Activated CD4-positive, alpha-beta T cell treated with anti-CD3 and anti-CD28 coated beads, Interleukin-2, amount 10 ng/mL, durations not matched to agents 7 days and 5 days (primary cell): ENCODE data around the gene IRX4. TPM values are rescaled to one million over a fixed set of nuclear protein-coding genes. Genes with fewer than 3 reads are reported as not detected.

Experiments
- CTCF ChIA-PET: fragments of 350-600 bp; sonication (Branson Sonifier 250); formaldehyde crosslinking; loops from one replicate; lab custom pipeline; 2021; ENCODE audit warnings: antibody characterized with exemption; lab: Charles Lee
- POLR2A ChIA-PET: fragments of 350-600 bp; sonication (Branson Sonifier 250); formaldehyde crosslinking; loops from one replicate; lab custom pipeline; 2021; ENCODE audit warnings: antibody characterized with exemption; lab: Charles Lee
- DNase-seq: peaks from one replicate; pipeline ENCODE4 v3.0.0-alpha.2; 2020
- H3K27ac Mint-ChIP-seq: one replicate; pipeline ENCODE4 v1.8.0; 2021; ENCODE audit warnings: mild to moderate bottlenecking, moderate library complexity, mixed read lengths
- H3K27me3 Mint-ChIP-seq: one replicate; pipeline ENCODE4 v1.8.0; 2021; ENCODE audit warnings: mixed read lengths
- H3K36me3 Mint-ChIP-seq: one replicate; pipeline ENCODE4 v1.8.0; 2021; ENCODE audit warnings: low read depth, mixed read lengths
- H3K4me1 Mint-ChIP-seq: one replicate; pipeline ENCODE4 v1.8.0; 2021; ENCODE audit warnings: mixed read lengths
- H3K4me3 Mint-ChIP-seq: one replicate; pipeline ENCODE4 v1.8.0; 2021; ENCODE audit warnings: mild to moderate bottlenecking, moderate library complexity, mixed read lengths
- H3K9me3 Mint-ChIP-seq: one replicate; pipeline ENCODE4 v1.8.0; 2021; ENCODE audit warnings: mixed read lengths
- total RNA-seq, 2 experiments: library from RNA; stranded (reverse); gene quantifications; one replicate each; pipeline ENCODE4 v1.2.3, GENCODE V29; 2021

The IRX4 gene
- total RNA-seq, 2 experiments from 2014 or later = not detected

GRCh38 chr5:1883925-1884677 is 1.4 kb upstream of the IRX4 start:
- no peak for DNase-seq
- Mint-ChIP-seq H3K27me3 (peaks cover 54% of the 10 kb centered on the region), H3K36me3 (no peaks in the 10 kb centered on the region), H3K27ac (peak overlapping the region; percentile 13), H3K4me3 (no peak overlapping the region), H3K4me1 (peaks cover 4% of the 10 kb centered on the region), H3K9me3 (no peaks in the 10 kb centered on the region)
- ChIA-PET CTCF (interaction anchor here (0.6 kb wide), 1 partner anchor 15 kb away, joined by 3 read pairs; no protein-coding TSS in a partner anchor), POLR2A (no interaction called here)

- POLR2A ChIA-PET = no interaction called here
- H3K9me3 Mint-ChIP-seq = no peaks in the 10 kb centered on the region
- H3K4me3 Mint-ChIP-seq = no peak overlapping the region
Observed at GRCh38 chr5:1883120-1883924, 597 bp upstream of the IRX4 start.

GRCh38 chr5:1881731-1882336 is 891 bp downstream of the IRX4 start:
- ChIA-PET CTCF (no interaction called here), POLR2A (no interaction called here)
- H3K9me3 Mint-ChIP-seq = no peaks in the 10 kb centered on the region
- no peak for DNase-seq
- peaks cover 58% of the 10 kb centered on the region for H3K27me3 Mint-ChIP-seq
- no peak overlapping the region for H3K4me3 Mint-ChIP-seq
- H3K36me3 Mint-ChIP-seq = no peaks in the 10 kb centered on the region
- no peak overlapping the region for H3K27ac Mint-ChIP-seq
- H3K4me1 Mint-ChIP-seq = peaks cover 4% of the 10 kb centered on the region

More at GRCh38 chr5:1883120-1883924, 597 bp upstream of the IRX4 start:
- no peak overlapping the region for H3K27ac Mint-ChIP-seq
- no peak for DNase-seq
- H3K4me1 Mint-ChIP-seq = peaks cover 4% of the 10 kb centered on the region
- H3K27me3 Mint-ChIP-seq = peaks cover 50% of the 10 kb centered on the region
- H3K36me3 Mint-ChIP-seq = no peaks in the 10 kb centered on the region
- CTCF ChIA-PET = interaction anchor here (0.6 kb wide), 1 partner anchor 16 kb away, joined by 3 read pairs; no protein-coding TSS in a partner anchor

GRCh38 chr5:1881098-1881572 is 1.6 kb downstream of the IRX4 start:
- Mint-ChIP-seq H3K36me3 (no peaks in the 10 kb centered on the region), H3K27me3 (peaks cover 60% of the 10 kb centered on the region), H3K27ac (no peak overlapping the region), H3K4me3 (no peak overlapping the region), H3K4me1 (peaks cover 4% of the 10 kb centered on the region), H3K9me3 (no peaks in the 10 kb centered on the region)
- POLR2A ChIA-PET = no interaction called here
- no peak for DNase-seq
- CTCF ChIA-PET = no interaction called here

- Mint-ChIP-seq H3K9me3 (no peaks in the 10 kb centered on the region), H3K27me3 (peaks cover 62% of the 10 kb centered on the region), H3K36me3 (no peaks in the 10 kb centered on the region), H3K4me1 (peaks cover 4% of the 10 kb centered on the region), H3K27ac (no peak overlapping the region), H3K4me3 (no peak overlapping the region)
- DNase-seq = no peak
- POLR2A ChIA-PET = no interaction called here
- CTCF ChIA-PET = no interaction called here
Observed at GRCh38 chr5:1880377-1881025, 2.2 kb downstream of the IRX4 start.

GRCh38 chr5:1879292-1880263 is 3.1 kb downstream of the IRX4 start:
- no peak for DNase-seq
- H3K27ac Mint-ChIP-seq = peak overlapping the region; percentile 65
- peaks cover 4% of the 10 kb centered on the region for H3K4me1 Mint-ChIP-seq
- ChIA-PET CTCF (no interaction called here), POLR2A (no interaction called here)
- peaks cover 62% of the 10 kb centered on the region for H3K27me3 Mint-ChIP-seq
- no peak overlapping the region for H3K4me3 Mint-ChIP-seq
- H3K9me3 Mint-ChIP-seq = no peaks in the 10 kb centered on the region
- H3K36me3 Mint-ChIP-seq = no peaks in the 10 kb centered on the region

- Mint-ChIP-seq H3K9me3 (no peaks in the 10 kb centered on the region), H3K27ac (no peak overlapping the region), H3K4me3 (no peak overlapping the region), H3K4me1 (no peaks in the 10 kb centered on the region), H3K27me3 (peaks cover 65% of the 10 kb centered on the region), H3K36me3 (no peaks in the 10 kb centered on the region)
- no peak for DNase-seq
- ChIA-PET POLR2A (no interaction called here), CTCF (no interaction called here)
Observed at GRCh38 chr5:1878050-1878849, 4.5 kb downstream of the IRX4 start.

- DNase-seq = no peak
- Mint-ChIP-seq H3K27me3 (peaks cover 70% of the 10 kb centered on the region), H3K27ac (peak overlapping the region; percentile 41), H3K4me3 (no peak overlapping the region), H3K36me3 (no peaks in the 10 kb centered on the region), H3K4me1 (no peaks in the 10 kb centered on the region), H3K9me3 (no peaks in the 10 kb centered on the region)
- ChIA-PET CTCF (no interaction called here), POLR2A (no interaction called here)
Observed at GRCh38 chr5:1877103-1878049, 5.3 kb downstream of the IRX4 start.

- no peak for DNase-seq
- POLR2A ChIA-PET = no interaction called here
- H3K36me3 Mint-ChIP-seq = no peaks in the 10 kb centered on the region
- peaks cover 67% of the 10 kb centered on the region for H3K27me3 Mint-ChIP-seq
- H3K4me1 Mint-ChIP-seq = no peaks in the 10 kb centered on the region
- no peaks in the 10 kb centered on the region for H3K9me3 Mint-ChIP-seq
- CTCF ChIA-PET = no interaction called here
- no peak overlapping the region for H3K27ac Mint-ChIP-seq
- H3K4me3 Mint-ChIP-seq = no peak overlapping the region
Observed at GRCh38 chr5:1876660-1877064, 6.1 kb downstream of the IRX4 start.

- H3K27ac Mint-ChIP-seq = no peak overlapping the region
- peaks cover 61% of the 10 kb centered on the region for H3K27me3 Mint-ChIP-seq
- CTCF ChIA-PET = no interaction called here
- POLR2A ChIA-PET = no interaction called here
- no peaks in the 10 kb centered on the region for H3K4me1 Mint-ChIP-seq
- no peaks in the 10 kb centered on the region for H3K36me3 Mint-ChIP-seq
- H3K9me3 Mint-ChIP-seq = no peaks in the 10 kb centered on the region
- DNase-seq = no peak
- H3K4me3 Mint-ChIP-seq = no peak overlapping the region
Observed at GRCh38 chr5:1875843-1876659, 6.7 kb downstream of the IRX4 start.
